GM21360 (cell line): ENCODE data around the gene CLK1.
"Not testable (repeated sequence)": the region's sequence is repeated elsewhere in the genome, so short reads cannot be mapped to it uniquely, and the experiment has no call there.

Experiments
- ATAC-seq: cut with Tn5 transposase; IDR thresholded peaks from one replicate; pipeline ENCODE4 v1.9.1; 2021; ENCODE audit warnings: mild to moderate bottlenecking, moderate library complexity; ENCODE audit not compliant: unreplicated experiment

The CLK1 gene

DNA sequence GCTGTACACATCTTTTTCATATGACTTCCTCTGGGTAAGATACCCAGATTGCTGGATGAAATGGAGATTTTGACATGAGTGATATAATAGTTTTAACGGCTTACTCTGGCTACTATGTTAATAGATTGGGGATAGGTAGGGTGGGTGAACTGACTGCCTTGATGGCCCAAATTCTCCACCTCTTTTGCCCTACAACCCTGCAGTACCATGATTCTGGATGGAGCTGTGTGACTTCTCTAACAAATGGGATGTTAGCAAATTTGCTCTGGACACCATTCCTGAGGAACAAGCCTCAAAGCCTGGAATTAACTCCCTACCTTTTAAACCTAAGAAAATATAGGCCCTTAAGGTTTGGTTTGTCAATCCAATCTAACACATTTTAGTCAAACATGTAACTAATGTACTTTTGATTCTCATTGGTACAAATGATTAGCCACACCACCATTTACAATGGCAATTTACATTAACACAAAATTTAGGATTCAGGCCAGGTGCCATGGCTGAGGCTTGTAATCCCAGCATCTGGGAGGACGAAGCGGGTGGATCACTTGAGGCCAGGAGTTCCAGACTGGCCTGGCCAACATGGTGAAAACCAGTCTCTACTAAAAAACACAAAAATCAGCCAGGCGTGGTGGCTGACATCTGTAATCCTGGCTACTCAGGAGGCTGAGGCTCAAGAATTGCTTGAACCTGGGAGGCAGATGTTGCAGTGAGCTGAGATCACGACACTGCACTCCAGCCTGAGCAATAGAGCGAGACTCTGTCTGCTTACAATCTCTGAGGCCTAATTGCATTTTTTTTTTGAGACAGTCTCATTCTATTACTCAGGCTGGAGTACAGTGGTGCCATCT, 12.8 kb downstream of the CLK1 start:
- ATAC-seq = no peak

DNA sequence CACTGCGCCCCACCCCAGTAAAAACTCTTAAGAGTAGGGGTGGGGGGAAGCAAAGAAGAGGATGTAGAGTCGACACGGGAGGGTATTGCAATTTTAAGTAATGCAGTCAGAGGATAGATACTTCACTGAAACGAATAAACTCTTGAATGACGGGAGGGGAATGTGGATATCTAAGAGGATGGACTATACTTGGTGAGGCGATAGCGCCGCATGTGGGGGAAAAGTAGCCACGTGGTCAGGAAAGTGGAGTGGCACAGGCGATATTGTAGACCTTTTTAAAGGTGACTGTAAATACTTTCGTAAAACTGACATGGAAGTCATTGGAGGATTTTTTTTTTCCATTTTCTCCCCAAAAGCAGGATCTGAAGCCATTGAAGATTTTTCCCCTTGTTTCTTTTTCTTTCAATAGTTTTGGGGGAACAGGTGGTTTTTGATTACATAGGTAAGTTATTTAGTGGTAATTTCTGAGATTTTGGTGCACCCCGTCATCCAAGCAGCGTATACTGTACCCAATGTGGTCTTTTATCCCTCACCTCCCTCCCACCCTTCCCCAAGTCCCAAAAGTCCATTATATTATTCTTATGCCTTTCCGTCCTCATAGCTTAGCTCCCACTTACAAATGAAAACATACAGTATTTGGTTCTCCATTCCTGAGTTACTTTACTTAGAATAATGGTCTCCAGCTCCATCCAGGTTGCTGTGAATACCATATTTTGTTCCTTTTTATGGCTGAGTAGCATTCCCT, 13.8 kb downstream of the CLK1 start:
- ATAC-seq = no peak

- no peak for ATAC-seq
Observed at GRCh38 chr2:200847939-200848338, 16.5 kb downstream of the CLK1 start.

DNA sequence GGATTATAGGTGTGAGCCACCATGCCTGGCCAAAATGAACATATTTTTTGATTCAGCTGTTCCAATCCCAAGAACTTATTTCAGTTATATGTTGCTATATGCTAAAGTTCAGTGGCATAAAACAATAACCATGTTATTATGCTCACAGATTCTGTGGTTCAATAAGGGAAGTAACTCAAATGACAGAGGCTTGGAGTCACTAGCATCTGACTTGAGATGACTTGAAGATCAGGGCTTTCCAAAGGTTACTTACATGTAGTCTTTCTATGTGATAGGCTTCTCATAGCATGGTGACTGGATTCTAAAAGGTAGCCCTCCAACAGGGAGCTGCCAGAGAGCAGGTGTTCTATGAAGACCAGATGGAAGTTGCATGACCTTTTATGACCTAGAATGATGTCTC, 17.2 kb downstream of the CLK1 start:
- ATAC-seq = no peak

DNA sequence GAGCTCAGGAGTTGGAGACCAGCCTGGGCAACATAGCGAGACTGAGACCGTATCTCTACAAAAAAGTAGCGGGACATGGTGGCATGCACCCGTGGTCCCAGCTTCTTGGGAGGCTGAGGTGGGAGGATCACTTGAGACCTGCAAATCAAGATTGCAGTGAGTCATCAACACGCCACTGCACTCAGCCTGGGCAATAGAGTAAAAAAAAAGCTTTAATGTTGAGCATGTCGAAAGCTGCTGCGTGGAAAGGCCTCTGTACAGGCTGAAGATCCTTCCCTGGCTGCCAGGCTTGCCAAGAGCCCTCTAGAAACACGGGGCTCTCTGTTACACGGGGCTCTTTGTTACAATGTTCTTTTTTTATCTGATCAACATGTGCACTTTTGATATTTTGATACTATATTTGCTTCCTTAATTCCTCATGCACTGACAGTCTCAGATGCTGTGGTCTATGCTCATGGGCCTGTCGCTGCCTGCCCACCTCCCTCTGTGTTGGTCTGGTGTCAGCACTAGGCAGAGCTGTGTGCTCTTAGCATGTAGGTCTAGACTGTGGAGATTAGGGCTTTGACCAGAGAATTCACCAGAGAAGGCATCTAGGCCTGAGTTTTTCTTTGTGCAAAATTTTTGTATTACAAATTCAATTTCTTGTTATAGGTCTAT, 18.7 kb downstream of the CLK1 start:
- no peak for ATAC-seq

DNA sequence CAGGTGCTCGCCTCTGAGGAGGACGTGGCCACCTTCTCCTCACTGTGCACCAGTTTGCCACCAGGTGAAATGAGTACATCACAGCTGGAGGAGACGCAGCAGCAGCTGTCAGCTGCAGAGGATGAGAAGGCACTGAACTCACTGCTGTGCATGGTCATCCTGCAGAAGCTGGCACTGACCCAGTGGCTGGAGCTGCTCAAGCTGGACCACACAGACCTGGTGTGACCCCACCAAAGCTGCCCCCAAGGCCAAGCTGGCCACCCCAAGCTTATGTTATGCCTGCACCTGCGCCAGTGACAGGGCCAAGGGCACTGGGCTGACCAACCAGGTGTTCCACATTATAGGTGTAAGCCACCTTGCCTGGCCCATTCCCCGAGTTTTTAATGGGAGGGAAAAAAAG, 19.3 kb downstream of the CLK1 start:
- ATAC-seq = no peak

- ATAC-seq = no peak
Observed at GRCh38 chr2:200843993-200844948, 20.2 kb downstream of the CLK1 start.

DNA sequence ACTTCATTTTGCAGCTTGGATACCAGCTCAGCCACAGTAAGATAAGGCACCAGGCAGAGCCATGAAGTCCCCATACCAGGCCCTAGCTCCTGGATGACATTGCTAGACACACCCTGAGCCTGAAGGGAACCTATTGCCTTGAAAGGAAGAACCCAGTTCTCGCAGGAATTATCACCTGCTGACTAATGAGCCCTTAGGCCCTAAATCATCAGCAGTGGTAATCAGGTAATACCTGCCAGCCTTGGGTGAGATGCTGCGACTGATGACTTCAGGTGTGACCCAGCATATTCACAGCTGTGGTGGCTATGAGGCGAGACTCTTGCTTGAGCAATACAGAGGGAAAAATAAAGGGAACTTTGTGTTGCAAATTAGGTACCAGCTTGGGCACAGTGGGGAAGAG, 24.9 kb downstream of the CLK1 start:
- no peak for ATAC-seq

DNA sequence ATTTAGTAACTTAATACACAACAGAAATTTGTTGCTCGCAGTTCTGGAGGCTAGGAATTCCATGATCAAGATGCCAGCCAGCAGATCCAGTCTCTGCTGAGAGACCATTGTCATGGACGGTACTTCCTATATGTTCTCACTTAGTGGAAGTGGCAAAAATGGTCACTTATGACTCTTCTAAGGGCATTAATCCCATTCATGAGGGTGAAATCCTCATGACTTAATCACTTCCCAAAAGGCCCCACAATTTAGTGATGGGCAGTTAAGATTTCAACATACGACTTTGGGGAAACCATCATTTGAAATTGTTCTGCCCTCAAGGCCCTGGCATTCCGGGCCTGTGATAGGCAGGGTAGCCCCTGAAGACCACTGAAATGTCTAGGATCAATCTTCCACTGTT, 29.8 kb downstream of the CLK1 start:
- no peak for ATAC-seq

DNA sequence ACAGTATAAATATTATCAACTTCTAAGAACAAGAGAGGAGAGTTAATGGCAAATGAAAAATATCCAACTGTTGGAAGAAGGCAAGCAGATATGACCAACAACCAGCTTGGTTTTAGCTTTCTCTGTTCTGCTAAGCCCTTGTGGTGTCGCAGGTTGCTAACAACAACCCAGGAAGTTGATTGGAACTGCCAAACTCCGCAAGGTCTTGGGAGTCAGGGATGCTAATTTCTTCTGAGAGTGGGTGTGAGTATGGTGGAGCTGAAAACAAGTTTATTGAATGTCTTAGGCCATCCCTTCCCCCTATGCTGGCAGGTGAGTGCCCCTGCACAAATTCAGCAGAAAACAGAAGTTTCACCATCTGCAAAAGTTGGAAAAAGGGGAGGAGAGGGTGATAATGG, 35.2 kb downstream of the CLK1 start:
- no peak for ATAC-seq

DNA sequence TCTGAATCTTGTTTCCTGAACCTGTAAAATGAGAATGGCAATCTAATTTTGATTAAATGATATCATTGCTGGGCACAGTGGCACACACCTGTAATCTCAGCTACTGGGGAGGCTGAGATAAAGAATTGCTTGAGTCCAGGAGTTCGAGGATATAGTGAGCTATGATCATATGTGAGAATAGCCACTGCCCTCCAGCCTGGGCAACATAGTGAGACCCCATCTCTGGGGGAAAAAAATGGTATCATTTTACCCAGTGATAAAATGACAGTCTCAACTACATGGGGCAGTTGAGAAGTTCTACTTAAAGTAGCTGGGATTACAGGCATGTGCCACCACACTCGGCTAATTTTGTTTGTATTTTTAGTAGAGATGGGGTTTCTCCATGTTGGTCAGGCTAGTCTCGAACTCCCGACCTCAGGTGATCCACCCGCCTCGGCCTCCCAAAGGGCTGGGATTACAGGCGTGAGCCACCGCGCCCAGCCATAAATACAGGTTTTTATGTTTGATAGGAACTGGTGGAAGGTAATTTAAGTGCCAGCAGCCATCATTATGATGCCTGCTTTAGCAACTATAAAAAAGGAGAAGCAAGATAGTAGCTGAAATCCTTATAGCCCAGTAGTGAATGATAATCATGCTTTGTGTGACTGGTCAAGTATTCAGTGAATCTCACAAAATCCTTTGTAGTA, 35.7 kb downstream of the CLK1 start:
- no peak for ATAC-seq

- ATAC-seq = no peak
Observed at GRCh38 chr2:200828104-200828503, 36.4 kb downstream of the CLK1 start.

DNA sequence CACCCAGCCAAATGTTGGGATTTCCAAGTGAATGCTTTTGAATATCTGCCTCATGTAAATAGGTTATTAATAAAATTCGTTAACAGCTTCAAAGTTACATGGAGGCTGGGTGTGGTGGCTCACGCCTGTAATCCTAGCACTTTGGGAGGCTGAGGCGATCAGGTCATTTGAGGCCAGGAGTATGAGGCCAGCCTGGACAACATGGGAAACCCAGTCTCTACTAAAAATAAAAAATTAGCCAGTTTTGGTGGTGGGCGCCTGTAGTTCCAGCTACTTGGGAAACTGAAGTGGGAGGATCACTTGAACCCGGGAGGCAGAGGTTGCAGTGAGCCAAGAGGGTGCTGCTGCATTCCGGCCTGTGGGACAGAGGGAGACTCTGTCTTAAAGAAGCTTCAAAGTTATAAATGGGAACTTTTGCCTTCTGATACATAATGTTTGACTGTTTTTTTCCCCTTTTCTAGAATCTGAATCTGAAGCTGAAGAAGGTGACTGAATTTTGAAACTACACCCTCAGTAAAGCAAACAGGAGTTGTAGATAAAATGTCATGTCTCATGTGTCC, 42.7 kb downstream of the CLK1 start:
- no peak for ATAC-seq

- no peak for ATAC-seq
Observed at GRCh38 chr2:200820573-200821234, 43.8 kb downstream of the CLK1 start.

DNA sequence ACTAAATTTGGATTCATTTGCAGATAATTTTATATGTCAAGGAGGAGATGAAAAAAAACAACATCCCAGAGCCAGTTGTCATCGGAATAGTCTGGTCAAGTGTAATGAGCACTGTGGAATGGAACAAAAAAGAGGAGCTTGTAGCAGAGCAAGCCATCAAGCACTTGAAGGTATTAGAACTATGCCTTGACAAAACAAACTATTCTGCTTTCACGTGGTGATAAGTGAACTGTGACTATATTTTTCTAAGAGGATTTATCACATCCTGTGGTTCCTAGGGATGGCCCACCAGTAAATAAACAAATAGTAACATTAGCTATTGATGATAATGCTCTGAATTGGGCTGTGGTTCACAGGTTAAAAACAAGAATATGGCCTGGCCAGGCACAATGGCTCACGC, 45.7 kb downstream of the CLK1 start:
- ATAC-seq = not testable (repeated sequence)

- no peak for ATAC-seq
Observed at GRCh38 chr2:200814917-200815316, 49.5 kb downstream of the CLK1 start.

DNA sequence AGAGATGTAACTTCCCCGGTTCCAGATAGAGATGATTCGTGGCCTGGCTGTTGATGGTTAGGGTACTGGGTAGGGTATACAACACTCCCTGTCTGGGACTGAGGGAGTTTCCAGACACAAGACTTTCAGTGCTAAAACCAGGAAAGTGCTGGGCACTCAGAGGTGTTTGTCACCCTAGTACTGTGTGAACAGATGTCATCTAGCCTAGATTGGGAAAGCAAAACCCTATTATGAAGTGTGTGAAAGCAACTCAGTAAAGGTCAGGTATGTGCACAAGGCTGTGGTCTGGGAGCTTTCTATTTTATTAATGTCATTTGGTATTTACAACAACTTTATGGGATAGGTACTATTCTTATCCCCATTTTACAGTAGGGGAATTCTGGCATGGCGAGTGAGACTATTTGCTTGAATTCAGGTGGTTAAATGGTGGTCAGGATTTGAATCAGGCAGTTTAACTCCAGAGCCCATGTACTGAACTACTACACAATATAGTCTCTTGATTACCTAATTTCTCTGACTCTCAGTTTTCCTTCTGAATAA, 50.1 kb downstream of the CLK1 start:
- no peak for ATAC-seq

DNA sequence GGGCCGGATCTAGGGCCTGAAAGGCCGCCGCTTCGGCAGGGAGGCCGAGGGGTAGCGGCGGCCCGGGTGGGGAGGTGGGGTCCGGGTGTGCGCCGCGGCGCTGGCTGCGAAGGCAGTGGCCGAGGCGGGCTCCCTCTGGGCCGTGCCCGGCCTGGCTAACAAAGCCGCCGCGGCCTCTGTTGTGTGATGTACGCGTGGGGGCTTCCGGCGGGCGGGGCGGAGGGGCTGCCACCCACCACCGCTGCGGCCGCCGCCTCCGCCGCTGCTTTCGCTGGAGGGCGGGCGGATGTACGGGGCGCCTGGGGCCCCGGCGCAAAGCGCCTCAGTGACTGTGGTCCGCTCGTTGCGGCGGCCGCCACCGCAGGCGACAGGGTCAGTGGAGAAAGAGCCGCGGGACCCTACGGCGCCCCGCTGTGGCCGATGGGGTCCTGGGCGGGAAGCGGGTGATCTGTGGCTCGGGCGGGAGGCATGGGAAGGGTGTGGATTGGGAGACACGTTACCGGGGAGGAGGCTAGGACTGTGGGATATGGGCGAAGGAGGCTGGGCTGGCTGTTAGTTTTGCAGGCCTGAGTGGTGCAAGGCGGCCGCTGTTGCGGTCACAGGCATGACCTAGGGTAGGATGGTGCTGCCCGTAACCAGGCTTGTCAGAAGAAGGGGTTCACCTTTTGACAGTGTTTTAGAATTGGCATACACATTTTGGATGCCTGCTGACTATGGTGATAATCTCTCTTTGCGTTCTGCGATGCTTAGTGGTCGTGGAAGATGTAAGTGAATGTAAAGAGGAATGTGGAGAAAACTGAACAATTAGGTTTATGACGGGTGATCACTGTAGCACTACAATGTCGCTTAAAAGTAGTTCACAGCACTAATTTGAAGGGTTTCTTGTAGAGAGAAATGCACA, 52.1 kb downstream of the CLK1 start:
- ATAC-seq = peak; percentile 32
